Uterus (tissue), 4 donors: ENCODE measurements around the gene FREM1. TPM values are rescaled to one million over a fixed set of nuclear protein-coding genes. Genes with fewer than 3 reads are reported as not detected.

Source experiments
- DNase-seq, 2 donors: peaks; one replicate each; pipeline ENCODE4 v3.0.0-alpha.2; 2019 to 2020
- H3K27ac ChIP-seq, 2 donors: fragments of 200-600 bp; sonication (generic); 1 replicate in 1 of 2; 2 replicates in 1 of 2; pipeline ENCODE4 v1.5.1; 2016 to 2018
- H3K27me3 ChIP-seq, 2 donors: fragments of 200-600 bp; sonication (generic); one replicate each; pipeline ENCODE4 v1.5.1; 2018 to 2019; ENCODE audit warnings: control low read depth in 1 of 2
- H3K36me3 ChIP-seq, 2 donors: fragments of 200-600 bp; sonication (generic); one replicate each; pipeline ENCODE4 v1.5.1; 2019; ENCODE audit warnings: control low read depth in 1 of 2
- H3K4me1 ChIP-seq, 2 donors: fragments of 200-600 bp; sonication (generic); one replicate each; pipeline ENCODE4 v1.5.1; 2018 to 2019; ENCODE audit warnings: control low read depth in 1 of 2
- H3K4me3 ChIP-seq, 2 donors: fragments of 200-600 bp; sonication (generic); 1 replicate in 1 of 2; 2 replicates in 1 of 2; pipeline ENCODE4 v1.5.1; 2018 to 2019; ENCODE audit warnings: mild to moderate bottlenecking in 1 of 2
- H3K9me3 ChIP-seq, 2 donors: fragments of 200-600 bp; sonication (generic); one replicate each; pipeline ENCODE4 v1.5.1; 2019; ENCODE audit warnings: control low read depth in 1 of 2
- POLR2A ChIP-seq, 2 donors: fragments of 450-650 bp; IDR thresholded peaks; one replicate each; pipeline ENCODE4 v1.6.1; 2016; ENCODE audit warnings: antibody characterized with exemption in 2 of 2, mild to moderate bottlenecking in 1 of 2, moderate library complexity in 1 of 2
- intact Hi-C: fragments of 100-400 bp; cut with DNase I; formaldehyde crosslinking; loops from one replicate; pipeline ENCODE4 v1.15.1; 2023; ENCODE audit warnings: low total_unique reads
- total RNA-seq, 4 donors: library from RNA; depleted of rRNA in 3 of 4; stranded (reverse); fragments of >200 nt in 3 of 4; gene quantifications; one replicate each; pipeline versions ENCODE4 v1.1.0 to v1.2.4, GENCODE V29; 2014 to 2023
- TF ChIP-seq, protein P1 (sequence below), 4 experiments: fragments of 200-600 bp in 2 of 4; fragments of 450-650 bp in 2 of 4; sonication (generic) in 2 of 4; IDR thresholded peaks; one replicate each; pipeline ENCODE4 v1.5.1; 2016 to 2019; ENCODE audit warnings: antibody characterized with exemption in 4 of 4, mild to moderate bottlenecking in 2 of 4, moderate library complexity in 1 of 4
- donor health status: DM: yes; HTN: yes; CAD: no.

Gene FREM1
- total RNA-seq, 4 donors from 2014 or later: 7.6 to 92.6 (median 18.4) TPM

DNA sequence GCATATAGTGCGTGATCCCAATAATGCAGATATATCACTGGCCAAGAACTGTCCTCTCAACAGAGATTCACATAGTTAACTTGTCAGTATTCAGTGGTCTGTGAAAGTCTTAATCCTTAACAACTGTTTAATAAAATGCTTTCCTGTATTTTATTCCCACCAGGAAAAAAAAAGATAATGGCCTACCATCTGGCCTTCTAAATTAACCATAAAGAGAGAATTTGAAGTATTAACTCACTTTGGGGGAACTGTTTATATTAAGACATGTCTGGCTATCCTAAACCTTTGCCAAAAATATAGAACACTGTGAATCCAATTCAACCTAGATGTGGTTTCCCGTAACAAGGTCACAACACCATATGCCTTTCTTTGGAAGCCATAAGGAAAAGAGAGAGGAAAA, 818 bp upstream of the FREM1 start:
- no peak for TF ChIP-seq POLR2A (IDR thresholded peaks at IDR 0.05)
- TF ChIP-seq, protein P1, sequence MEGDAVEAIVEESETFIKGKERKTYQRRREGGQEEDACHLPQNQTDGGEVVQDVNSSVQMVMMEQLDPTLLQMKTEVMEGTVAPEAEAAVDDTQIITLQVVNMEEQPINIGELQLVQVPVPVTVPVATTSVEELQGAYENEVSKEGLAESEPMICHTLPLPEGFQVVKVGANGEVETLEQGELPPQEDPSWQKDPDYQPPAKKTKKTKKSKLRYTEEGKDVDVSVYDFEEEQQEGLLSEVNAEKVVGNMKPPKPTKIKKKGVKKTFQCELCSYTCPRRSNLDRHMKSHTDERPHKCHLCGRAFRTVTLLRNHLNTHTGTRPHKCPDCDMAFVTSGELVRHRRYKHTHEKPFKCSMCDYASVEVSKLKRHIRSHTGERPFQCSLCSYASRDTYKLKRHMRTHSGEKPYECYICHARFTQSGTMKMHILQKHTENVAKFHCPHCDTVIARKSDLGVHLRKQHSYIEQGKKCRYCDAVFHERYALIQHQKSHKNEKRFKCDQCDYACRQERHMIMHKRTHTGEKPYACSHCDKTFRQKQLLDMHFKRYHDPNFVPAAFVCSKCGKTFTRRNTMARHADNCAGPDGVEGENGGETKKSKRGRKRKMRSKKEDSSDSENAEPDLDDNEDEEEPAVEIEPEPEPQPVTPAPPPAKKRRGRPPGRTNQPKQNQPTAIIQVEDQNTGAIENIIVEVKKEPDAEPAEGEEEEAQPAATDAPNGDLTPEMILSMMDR (IDR thresholded peaks at IDR 0.05): no peak
- no peaks in the 10 kb centered on the region for H3K9me3 ChIP-seq
- no peak overlapping the region for H3K4me3 ChIP-seq
- DNase-seq: no peak
- intact Hi-C loops: no loop called here
- H3K27ac ChIP-seq: peak overlapping the region; percentile 76 to 81
- H3K36me3 ChIP-seq: no peaks in the 10 kb centered on the region
- no peaks in the 10 kb centered on the region for H3K27me3 ChIP-seq
- no peaks in the 10 kb centered on the region for H3K4me1 ChIP-seq

DNA sequence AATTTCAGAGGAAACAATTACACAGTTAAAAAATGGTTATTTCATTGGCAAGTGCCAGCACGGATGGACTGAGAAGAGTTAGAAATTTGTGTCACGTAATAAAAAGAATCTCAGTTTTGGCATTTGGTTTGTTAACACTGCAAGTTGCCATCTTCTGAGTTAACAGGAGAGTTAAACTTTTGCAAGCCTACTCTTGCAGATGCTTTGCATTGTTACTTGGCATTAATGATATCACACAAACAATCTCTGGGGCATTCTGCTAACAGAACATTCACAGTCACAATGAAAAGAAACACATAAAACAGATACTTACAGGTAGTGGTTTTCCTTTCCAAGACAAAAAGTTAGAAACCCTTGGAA, 647 bp downstream of the FREM1 start:
- intact Hi-C loops: no loop called here
- no peaks in the 10 kb centered on the region for H3K9me3 ChIP-seq
- H3K27ac ChIP-seq: peak overlapping the region; percentile 76 to 81
- no peaks in the 10 kb centered on the region for H3K36me3 ChIP-seq
- no peaks in the 10 kb centered on the region for H3K27me3 ChIP-seq
- TF ChIP-seq POLR2A (IDR thresholded peaks at IDR 0.05): no peak
- TF ChIP-seq, protein P1 (IDR thresholded peaks at IDR 0.05): no peak
- H3K4me3 ChIP-seq: peak overlapping the region; percentile 28 to 33
- H3K4me1 ChIP-seq: no peaks in the 10 kb centered on the region
- no peak for DNase-seq

DNA sequence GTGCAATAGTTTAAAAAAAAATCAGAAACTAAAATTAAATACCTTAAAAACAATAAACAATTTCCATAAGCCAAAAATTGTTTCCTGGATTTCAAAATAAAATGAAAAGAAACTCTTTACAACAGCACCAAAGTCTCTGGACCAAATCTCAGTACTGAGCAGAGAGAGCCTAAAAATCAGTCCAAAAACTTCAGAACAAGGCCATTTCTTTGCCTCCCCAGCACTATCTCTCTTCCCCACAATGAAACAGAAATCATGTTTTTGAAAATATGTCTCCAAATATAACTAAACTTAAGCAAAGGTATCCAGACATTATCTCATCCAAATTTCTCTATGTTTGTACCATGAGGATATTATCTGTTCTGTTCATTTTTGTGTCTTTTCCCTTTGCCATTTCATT, 1.0 kb downstream of the FREM1 start:
- Histone ChIP-seq H3K9me3 (no peaks in the 10 kb centered on the region), H3K4me3 (peak overlapping the region; percentile 28 to 33), H3K27me3 (no peaks in the 10 kb centered on the region), H3K4me1 (no peaks in the 10 kb centered on the region), H3K36me3 (no peaks in the 10 kb centered on the region), H3K27ac (peak overlapping the region; percentile 76 to 81)
- no peak for DNase-seq
- TF ChIP-seq, protein P1 (IDR thresholded peaks at IDR 0.05): no peak
- no peak for TF ChIP-seq POLR2A (IDR thresholded peaks at IDR 0.05)
- intact Hi-C loops: no loop called here

DNA sequence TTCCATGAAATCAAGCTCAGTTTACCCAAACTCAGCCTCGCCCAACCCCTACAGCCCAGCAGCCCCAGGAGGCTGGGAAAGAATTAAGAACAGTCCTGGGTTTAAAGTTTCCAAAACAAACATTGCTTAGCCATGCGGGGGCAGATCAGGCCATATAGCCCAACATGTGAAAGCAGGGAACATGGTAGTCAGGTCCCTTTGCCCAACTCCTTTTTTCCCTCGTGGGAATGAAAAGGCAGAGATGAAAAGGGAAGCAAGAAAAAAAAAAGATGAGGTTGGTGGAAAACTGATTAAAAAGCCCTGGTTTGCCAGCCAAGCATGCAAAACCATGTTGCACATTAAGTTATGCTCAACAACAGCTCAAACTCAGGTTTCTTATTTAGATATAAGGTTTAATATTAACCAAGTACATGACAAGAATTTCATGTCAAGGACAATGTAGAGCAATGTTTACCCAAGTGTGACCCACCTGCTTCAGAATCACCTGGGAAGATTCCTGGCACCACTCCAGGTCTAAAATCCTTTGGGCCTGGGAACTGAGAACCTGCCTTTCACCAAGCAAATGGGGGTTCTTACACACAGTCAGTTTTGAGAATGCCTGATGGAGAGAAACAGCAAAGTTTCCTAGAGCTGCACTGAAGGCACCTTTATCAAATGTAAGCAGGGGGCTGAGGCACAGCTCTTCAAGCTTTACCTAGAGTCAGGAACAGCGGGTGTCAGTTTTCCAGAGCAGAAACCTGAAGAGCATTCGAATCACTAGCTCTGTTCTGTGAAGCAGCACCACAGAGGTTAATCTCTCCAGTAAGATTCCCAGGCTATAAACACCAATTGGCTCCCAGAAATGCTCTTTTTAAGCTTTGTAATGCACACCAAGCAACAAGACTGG, 1.7 kb downstream of the FREM1 start:
- Histone ChIP-seq H3K27me3 (no peaks in the 10 kb centered on the region), H3K4me3 (peak overlapping the region; percentile 28 to 33), H3K4me1 (no peaks in the 10 kb centered on the region), H3K27ac (peak overlapping the region; percentile 76 to 81), H3K9me3 (no peaks in the 10 kb centered on the region), H3K36me3 (no peaks in the 10 kb centered on the region)
- TF ChIP-seq, protein P1 (IDR thresholded peaks at IDR 0.05): no peak
- no peak for TF ChIP-seq POLR2A (IDR thresholded peaks at IDR 0.05)
- DNase-seq: no peak
- intact Hi-C loops: no loop called here

DNA sequence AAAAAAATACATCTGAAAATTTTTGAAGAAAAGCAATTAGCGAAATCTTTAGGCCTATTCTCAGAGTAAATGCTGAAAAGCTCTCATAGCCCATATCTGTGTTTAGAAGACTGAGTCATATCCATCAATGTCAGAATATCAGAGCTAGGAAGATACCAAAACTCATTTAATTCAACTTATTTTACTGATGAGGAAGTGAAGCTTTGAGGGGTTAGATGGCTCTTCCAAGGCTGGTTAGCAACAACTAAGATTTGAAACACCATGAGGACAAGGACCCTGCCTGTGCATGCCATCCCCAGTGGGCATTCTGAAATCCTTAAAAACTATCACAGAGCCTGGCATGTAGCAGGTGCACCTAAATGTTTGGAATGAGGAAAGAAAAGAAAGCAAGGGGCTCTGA, 2.5 kb downstream of the FREM1 start:
- TF ChIP-seq, protein P1 (IDR thresholded peaks at IDR 0.05): no peak
- TF ChIP-seq POLR2A (IDR thresholded peaks at IDR 0.05): no peak
- no peaks in the 10 kb centered on the region for H3K36me3 ChIP-seq
- no peaks in the 10 kb centered on the region for H3K4me1 ChIP-seq
- peak overlapping the region; percentile 76 to 81 for H3K27ac ChIP-seq
- no peaks in the 10 kb centered on the region for H3K27me3 ChIP-seq
- DNase-seq: no peak
- no peaks in the 10 kb centered on the region for H3K9me3 ChIP-seq
- peak overlapping the region in 1 of 2 donors; percentile 11 for H3K4me3 ChIP-seq
- intact Hi-C loops: no loop called here
